ENCODE results near the gene P2RY6. TPM values are rescaled to one million over a fixed set of nuclear protein-coding genes. Genes with fewer than 3 reads are reported as not detected.
A peak's percentile ranks its signal among the peaks of the same experiment; 100 is the strongest.

The P2RY6 gene
- total RNA-seq, 1 donor from 2014 or later = not detected

- no peak overlapping the region for H3K4me3 Mint-ChIP-seq (ENCODE audit: unreplicated experiment)
- H3K36me3 Mint-ChIP-seq (ENCODE audit: unreplicated experiment) = peaks cover 12% of the 10 kb centered on the region
- H3K27me3 Mint-ChIP-seq (ENCODE audit: unreplicated experiment) = no peaks in the 10 kb centered on the region
- TF ChIP-seq, protein P1, sequence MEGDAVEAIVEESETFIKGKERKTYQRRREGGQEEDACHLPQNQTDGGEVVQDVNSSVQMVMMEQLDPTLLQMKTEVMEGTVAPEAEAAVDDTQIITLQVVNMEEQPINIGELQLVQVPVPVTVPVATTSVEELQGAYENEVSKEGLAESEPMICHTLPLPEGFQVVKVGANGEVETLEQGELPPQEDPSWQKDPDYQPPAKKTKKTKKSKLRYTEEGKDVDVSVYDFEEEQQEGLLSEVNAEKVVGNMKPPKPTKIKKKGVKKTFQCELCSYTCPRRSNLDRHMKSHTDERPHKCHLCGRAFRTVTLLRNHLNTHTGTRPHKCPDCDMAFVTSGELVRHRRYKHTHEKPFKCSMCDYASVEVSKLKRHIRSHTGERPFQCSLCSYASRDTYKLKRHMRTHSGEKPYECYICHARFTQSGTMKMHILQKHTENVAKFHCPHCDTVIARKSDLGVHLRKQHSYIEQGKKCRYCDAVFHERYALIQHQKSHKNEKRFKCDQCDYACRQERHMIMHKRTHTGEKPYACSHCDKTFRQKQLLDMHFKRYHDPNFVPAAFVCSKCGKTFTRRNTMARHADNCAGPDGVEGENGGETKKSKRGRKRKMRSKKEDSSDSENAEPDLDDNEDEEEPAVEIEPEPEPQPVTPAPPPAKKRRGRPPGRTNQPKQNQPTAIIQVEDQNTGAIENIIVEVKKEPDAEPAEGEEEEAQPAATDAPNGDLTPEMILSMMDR (IDR thresholded peaks at IDR 0.05) = no peak
- no peak for DNase-seq (ENCODE audit: extremely low spot score, unreplicated experiment)
- no peaks in the 10 kb centered on the region for H3K9me3 Mint-ChIP-seq (ENCODE audit: unreplicated experiment)
- H3K4me1 Mint-ChIP-seq (ENCODE audit: unreplicated experiment) = peaks cover 90% of the 10 kb centered on the region
- peak overlapping the region; percentile 91 for H3K27ac Mint-ChIP-seq (ENCODE audit: unreplicated experiment)
Measured at GRCh38 chr11:73320763-73321603, 48.8 kb downstream of the P2RY6 start.

- Mint-ChIP-seq H3K27me3 (ENCODE audit: unreplicated experiment) (no peaks in the 10 kb centered on the region), H3K4me1 (ENCODE audit: unreplicated experiment) (peaks cover 88% of the 10 kb centered on the region), H3K4me3 (ENCODE audit: unreplicated experiment) (peak overlapping the region; percentile 36), H3K36me3 (ENCODE audit: unreplicated experiment) (peaks cover 9% of the 10 kb centered on the region), H3K9me3 (ENCODE audit: unreplicated experiment) (no peaks in the 10 kb centered on the region), H3K27ac (ENCODE audit: unreplicated experiment) (peak overlapping the region; percentile 91)
- DNase-seq (ENCODE audit: extremely low spot score, unreplicated experiment) = no peak
- TF ChIP-seq, protein P1 (IDR thresholded peaks at IDR 0.05) = no peak
Measured at GRCh38 chr11:73321604-73322381, 49.7 kb downstream of the P2RY6 start.

DNA sequence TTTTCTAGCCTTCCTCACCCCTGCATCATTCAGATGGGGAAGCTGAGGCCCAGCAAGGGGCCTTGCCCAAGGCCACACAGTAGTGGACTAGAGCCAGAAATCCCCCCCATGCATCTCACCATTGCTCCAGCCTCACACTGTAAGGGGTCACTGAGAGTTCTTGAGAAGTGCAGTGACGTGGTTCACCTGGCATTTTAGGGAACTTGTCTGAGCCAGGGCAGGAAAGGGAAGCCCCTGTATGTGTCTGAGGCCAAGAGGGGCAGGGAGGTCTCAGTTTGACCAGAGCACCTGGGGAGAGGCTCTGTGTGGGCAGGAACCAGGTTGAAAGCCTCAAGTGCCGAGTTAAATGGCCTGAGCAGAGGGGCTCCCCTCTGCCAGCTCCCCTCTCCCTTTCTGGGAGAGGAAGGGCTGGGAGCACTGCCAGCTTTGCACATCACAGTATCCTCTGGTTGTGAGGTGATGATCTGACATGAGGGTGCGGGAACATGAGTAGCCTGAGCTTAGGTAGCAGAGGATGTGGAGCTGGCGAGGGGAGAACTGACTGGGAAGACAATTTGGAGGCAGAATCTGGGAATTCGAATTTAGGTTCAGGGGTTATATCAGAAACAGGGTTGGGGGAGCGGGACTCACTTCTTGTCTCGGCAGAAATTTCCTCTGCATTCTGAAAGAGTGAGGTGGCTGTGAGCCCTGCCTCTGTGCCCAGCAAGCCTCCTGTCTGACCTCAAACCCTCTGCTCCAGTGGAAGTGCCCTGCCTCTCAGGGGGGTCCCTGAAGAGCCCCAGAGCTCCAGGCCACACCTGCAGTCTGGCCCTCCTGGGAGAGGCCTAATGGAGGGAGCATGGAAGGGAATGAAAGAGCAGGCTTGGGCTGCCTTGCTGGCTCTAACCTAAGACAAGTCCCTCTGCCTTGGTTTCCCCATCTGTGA lies 50.5 kb downstream of the P2RY6 start:
- H3K36me3 Mint-ChIP-seq (ENCODE audit: unreplicated experiment) = peaks cover 9% of the 10 kb centered on the region
- H3K27me3 Mint-ChIP-seq (ENCODE audit: unreplicated experiment) = no peaks in the 10 kb centered on the region
- H3K27ac Mint-ChIP-seq (ENCODE audit: unreplicated experiment) = peak overlapping the region; percentile 91
- H3K9me3 Mint-ChIP-seq (ENCODE audit: unreplicated experiment) = no peaks in the 10 kb centered on the region
- peak overlapping the region; percentile 11 for H3K4me3 Mint-ChIP-seq (ENCODE audit: unreplicated experiment)
- TF ChIP-seq, protein P1 (IDR thresholded peaks at IDR 0.05) = no peak
- peaks cover 90% of the 10 kb centered on the region for H3K4me1 Mint-ChIP-seq (ENCODE audit: unreplicated experiment)
- DNase-seq (ENCODE audit: extremely low spot score, unreplicated experiment) = no peak

GRCh38 chr11:73323464-73323863 lies 51.3 kb downstream of the P2RY6 start:
- Mint-ChIP-seq H3K4me1 (ENCODE audit: unreplicated experiment) (peaks cover 92% of the 10 kb centered on the region), H3K36me3 (ENCODE audit: unreplicated experiment) (peaks cover 8% of the 10 kb centered on the region), H3K27ac (ENCODE audit: unreplicated experiment) (peak overlapping the region; percentile 91), H3K4me3 (ENCODE audit: unreplicated experiment) (no peak overlapping the region), H3K9me3 (ENCODE audit: unreplicated experiment) (no peaks in the 10 kb centered on the region), H3K27me3 (ENCODE audit: unreplicated experiment) (no peaks in the 10 kb centered on the region)
- DNase-seq (ENCODE audit: extremely low spot score, unreplicated experiment) = no peak
- TF ChIP-seq, protein P1 (IDR thresholded peaks at IDR 0.05) = no peak

All from osteocyte (in vitro differentiated cells).